K562 (cell line): Measurements from ENCODE around the gene AHCY. TPM values are rescaled to one million over a fixed set of nuclear protein-coding genes. Genes with fewer than 3 reads are reported as not detected.
A peak's percentile ranks its signal among the peaks of the same experiment; 100 is the strongest.

Experiments
- BCOR ChIP-seq: fragments of 450-650 bp; IDR thresholded peaks from 2 replicates; pipeline ENCODE4 v1.6.1; 2016
- EGR1 ChIP-seq: fragments of 450-650 bp; conservative IDR thresholded peaks from 2 replicates; pipeline ENCODE4 v1.6.1; 2017; ENCODE audit warnings: mild to moderate bottlenecking
- ETV5 ChIP-seq: sonication (generic); formaldehyde crosslinking; IDR thresholded peaks from 2 replicates; pipeline ENCODE4 v1.4.0; 2020; ENCODE audit warnings: low read depth, mild to moderate bottlenecking, missing genetic modification reagents
- GTF2A2 ChIP-seq: IDR thresholded peaks from 2 replicates; pipeline ENCODE4 v1.6.1; 2016; ENCODE audit warnings: mild to moderate bottlenecking, missing genetic modification characterization, missing compliant biosample characterization
- HNRNPH1 ChIP-seq: fragments of 200-400 bp; formaldehyde crosslinking; optimal IDR thresholded peaks from 2 replicates; pipeline ENCODE3; 2017; ENCODE audit warnings: low read depth, mild to moderate bottlenecking, low read length, moderate library complexity
- KLF6 ChIP-seq: fragments of 250-450 bp; sonication (Bioruptor Pico); IDR thresholded peaks from 2 replicates; pipeline ENCODE4 v1.4.0; 2020; ENCODE audit warnings: mild to moderate bottlenecking, moderate library complexity, borderline replicate concordance
- LCOR ChIP-seq: sonication (generic); formaldehyde crosslinking; IDR thresholded peaks from 2 replicates; pipeline ENCODE4 v1.8.0; 2022; ENCODE audit warnings: mild to moderate bottlenecking, missing genetic modification reagents
- NCOA1 ChIP-seq: fragments of 450-650 bp; IDR thresholded peaks from 2 replicates; pipeline ENCODE4 v1.6.1; 2016; ENCODE audit warnings: low read depth
- NFXL1 ChIP-seq: fragments of 450-650 bp; formaldehyde crosslinking; IDR thresholded peaks from 2 replicates; pipeline ENCODE4 v1.4.0; 2021; ENCODE audit warnings: mild to moderate bottlenecking
- NR2C1 ChIP-seq, 2 experiments: fragments of 450-650 bp; IDR thresholded peaks; 2 replicates each; pipeline ENCODE4 v1.6.1; 2017; ENCODE audit warnings: mild to moderate bottlenecking in 2 of 2, antibody characterized with exemption in 1 of 2, inconsistent platforms in 1 of 2, missing compliant biosample characterization in 1 of 2, missing genetic modification characterization in 1 of 2
- NR2C2 ChIP-seq, 2 experiments: fragments of 200-800 bp in 1 of 2; sonication (Bioruptor generic) in 1 of 2; sonication (generic) in 1 of 2; formaldehyde crosslinking in 1 of 2; IDR thresholded peaks; 2 replicates each; pipeline versions ENCODE4 v1.6.1 to v1.8.0; 2016 to 2022; ENCODE audit warnings: mild to moderate bottlenecking in 1 of 2, missing compliant biosample characterization in 1 of 2, missing genetic modification characterization in 1 of 2, missing genetic modification reagents in 1 of 2
- PHB2 ChIP-seq: fragments of 450-650 bp; IDR thresholded peaks from 2 replicates; pipeline ENCODE4 v1.6.1; 2017; ENCODE audit warnings: low read depth
- RAD21 ChIP-seq, 2 experiments: fragments of 250-450 bp in 1 of 2; fragments of 450-650 bp in 1 of 2; sonication (Bioruptor Pico) in 1 of 2; formaldehyde crosslinking in 1 of 2; IDR thresholded peaks in 1 of 2; conservative IDR thresholded peaks in 1 of 2; 2 replicates each; pipeline versions ENCODE4 v1.4.0 to v1.8.0; 2020 to 2022; ENCODE audit warnings: mild to moderate bottlenecking in 2 of 2, moderate library complexity in 1 of 2
- TAF7 ChIP-seq: fragments of 450-650 bp; IDR thresholded peaks from 2 replicates; pipeline ENCODE4 v1.6.1; 2016; ENCODE audit warnings: missing genetic modification characterization, missing compliant biosample characterization
- TCF7L2 ChIP-seq: fragments of 150-350 bp; IDR thresholded peaks from 2 replicates; pipeline ENCODE4 v1.6.1; 2016; ENCODE audit warnings: low read depth, mild to moderate bottlenecking, low read length, moderate library complexity
- TGIF2 ChIP-seq: sonication (generic); formaldehyde crosslinking; IDR thresholded peaks from 2 replicates; pipeline ENCODE4 v1.8.1; 2022; ENCODE audit warnings: mild to moderate bottlenecking, missing genetic modification reagents, moderate library complexity
- ZFP30 ChIP-seq: fragments of 250-450 bp; sonication (Bioruptor Pico); IDR thresholded peaks from 2 replicates; pipeline ENCODE4 v1.8.0; 2022; ENCODE audit warnings: moderate library complexity, mild to moderate bottlenecking, inconsistent platforms, borderline replicate concordance
- ZNF436 ChIP-seq: fragments of 250-450, 450-650 bp; sonication (Bioruptor Pico); formaldehyde crosslinking; IDR thresholded peaks from 2 replicates; pipeline ENCODE4 v1.7.0; 2020; ENCODE audit warnings: mild to moderate bottlenecking
- ZNF778 ChIP-seq: fragments of 450-650 bp; formaldehyde crosslinking; IDR thresholded peaks from 2 replicates; pipeline ENCODE4 v1.4.0; 2020; ENCODE audit warnings: mild to moderate bottlenecking, moderate library complexity
- polyA plus RNA-seq, 8 experiments: library from polyadenylated mRNA; depleted of rRNA in 4 of 8; stranded (reverse) in 5 of 8; unstranded in 3 of 8; fragments of >200 nt; fragmentation: Nextera tagmentation in 2 of 8; fragmentation: Illumina TruSeq in 1 of 8; extraction: Ambion mirVana in 2 of 8; extraction: Trizol in 1 of 8; gene quantifications; 2 replicates each; pipeline versions ENCODE4 v1.2.1 to v1.2.3, GENCODE V29; 2011 to 2014; ENCODE audit warnings: inconsistent platforms in 1 of 8, missing spikeins in 1 of 8
- total RNA-seq, 7 experiments: library from RNA; depleted of rRNA in 6 of 7; stranded (reverse); fragments of >200 nt in 6 of 7; fragmentation: Illumina TruSeq in 2 of 7; extraction: Trizol in 2 of 7; gene quantifications; 2 replicates each; pipeline versions ENCODE4 v1.2.1 to v1.2.3, GENCODE V29; 2011 to 2021; ENCODE audit warnings: low replicate concordance in 1 of 7
- TF ChIP-seq, protein P1 (sequence below): fragments of 250-450 bp; sonication (Bioruptor Pico); IDR thresholded peaks from 2 replicates; pipeline ENCODE4 v1.8.0; 2021; ENCODE audit warnings: borderline replicate concordance, mild to moderate bottlenecking, moderate library complexity; ENCODE audit not compliant: poor library complexity, severe bottlenecking
- TF ChIP-seq, protein P2 (sequence below): sonication (generic); formaldehyde crosslinking; IDR thresholded peaks from 2 replicates; pipeline ENCODE4 v1.8.1; 2022; ENCODE audit warnings: missing genetic modification reagents
- TF ChIP-seq, protein P3 (sequence below): fragments of 450-650 bp; formaldehyde crosslinking; IDR thresholded peaks from 2 replicates; pipeline ENCODE4 v1.4.0; 2020; ENCODE audit warnings: mild to moderate bottlenecking
- TF ChIP-seq, protein P4 (sequence below): IDR thresholded peaks from 2 replicates; pipeline ENCODE4 v1.6.1; 2011; ENCODE audit warnings: borderline replicate concordance, low read depth, mild to moderate bottlenecking, moderate library complexity, low read length; ENCODE audit not compliant: insufficient read depth, poor library complexity, severe bottlenecking

The AHCY gene
- total and polyA plus RNA-seq, 9 of the 15 experiments (the other 6 are each of a cell fraction or from before 2014, with no cell fraction given), result 82.5 to 269 (median 190) TPM

DNA sequence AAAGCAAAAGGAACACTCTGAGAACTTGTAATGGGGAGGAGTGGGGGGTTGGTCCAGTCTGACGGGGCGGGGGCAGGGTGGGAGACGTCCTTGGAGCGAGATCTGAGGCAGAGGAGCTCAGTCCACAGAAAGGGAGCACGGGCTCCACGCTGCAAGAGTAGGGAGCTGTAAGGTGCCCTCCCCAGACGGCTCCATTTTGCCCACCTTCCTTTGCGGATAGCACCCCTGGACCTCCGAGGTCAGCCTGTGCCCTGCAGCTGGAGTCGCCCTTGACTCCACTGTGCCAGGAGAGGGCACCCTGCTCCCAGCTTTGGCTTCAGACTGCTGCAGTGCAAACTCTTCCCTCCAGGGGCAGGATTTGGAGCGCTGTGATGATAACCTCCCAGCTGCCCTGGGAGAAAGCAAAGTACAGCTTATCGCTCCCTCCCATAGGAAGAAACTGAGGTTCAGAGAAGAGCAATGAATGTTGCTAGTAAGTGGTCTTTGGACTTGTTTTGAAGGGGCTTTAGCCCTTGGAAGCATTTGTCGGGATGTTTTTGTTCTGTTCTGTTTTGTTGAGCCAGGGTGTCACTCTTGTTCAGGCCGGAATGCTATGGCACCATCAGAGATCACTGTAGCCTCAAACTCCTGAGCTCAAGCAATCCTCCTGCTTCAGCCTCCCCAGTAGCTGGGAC is 9.5 kb upstream of the AHCY start (continued):
- TF ChIP-seq TCF7L2 (no peak), PHB2 (no peak), NR2C2 (CRISPR knock-in tag; IDR thresholded peaks at IDR 0.05) (no peak), NR2C2 (tag; IDR thresholded peaks at IDR 0.05) (peak; percentile 42; the same call in 1 of the 2 replicates), ZNF778 (CRISPR knock-in tag) (no peak), GTF2A2 (tag) (no peak), NFXL1 (no peak), TGIF2 (CRISPR knock-in tag) (no peak), ETV5 (peak; percentile 59), ZFP30 (CRISPR knock-in tag) (no peak), NCOA1 (no peak), NR2C1 (IDR thresholded peaks at IDR 0.05) (no peak), NR2C1 (tag; IDR thresholded peaks at IDR 0.05) (peak; percentile 36; the same call in 1 of the 2 replicates), KLF6 (CRISPR knock-in tag) (no peak), ZNF436 (no peak), BCOR (no peak), HNRNPH1 (no peak), TAF7 (tag) (no peak), EGR1 (no peak), RAD21 (CRISPR knock-in tag; conservative IDR thresholded peaks at IDR 0.05 in 1 of 2, IDR thresholded peaks at IDR 0.05 in 1 of 2) (peak; percentile 100), LCOR (CRISPR knock-in tag) (0 out of 2 replicates have a peak, but pooled peaks have one; percentile 49)
- TF ChIP-seq, protein P1, sequence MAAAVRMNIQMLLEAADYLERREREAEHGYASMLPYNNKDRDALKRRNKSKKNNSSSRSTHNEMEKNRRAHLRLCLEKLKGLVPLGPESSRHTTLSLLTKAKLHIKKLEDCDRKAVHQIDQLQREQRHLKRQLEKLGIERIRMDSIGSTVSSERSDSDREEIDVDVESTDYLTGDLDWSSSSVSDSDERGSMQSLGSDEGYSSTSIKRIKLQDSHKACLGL, result no peak
- TF ChIP-seq, protein P2, sequence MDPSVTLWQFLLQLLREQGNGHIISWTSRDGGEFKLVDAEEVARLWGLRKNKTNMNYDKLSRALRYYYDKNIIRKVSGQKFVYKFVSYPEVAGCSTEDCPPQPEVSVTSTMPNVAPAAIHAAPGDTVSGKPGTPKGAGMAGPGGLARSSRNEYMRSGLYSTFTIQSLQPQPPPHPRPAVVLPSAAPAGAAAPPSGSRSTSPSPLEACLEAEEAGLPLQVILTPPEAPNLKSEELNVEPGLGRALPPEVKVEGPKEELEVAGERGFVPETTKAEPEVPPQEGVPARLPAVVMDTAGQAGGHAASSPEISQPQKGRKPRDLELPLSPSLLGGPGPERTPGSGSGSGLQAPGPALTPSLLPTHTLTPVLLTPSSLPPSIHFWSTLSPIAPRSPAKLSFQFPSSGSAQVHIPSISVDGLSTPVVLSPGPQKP (CRISPR knock-in tag), result no peak
- TF ChIP-seq, protein P3, sequence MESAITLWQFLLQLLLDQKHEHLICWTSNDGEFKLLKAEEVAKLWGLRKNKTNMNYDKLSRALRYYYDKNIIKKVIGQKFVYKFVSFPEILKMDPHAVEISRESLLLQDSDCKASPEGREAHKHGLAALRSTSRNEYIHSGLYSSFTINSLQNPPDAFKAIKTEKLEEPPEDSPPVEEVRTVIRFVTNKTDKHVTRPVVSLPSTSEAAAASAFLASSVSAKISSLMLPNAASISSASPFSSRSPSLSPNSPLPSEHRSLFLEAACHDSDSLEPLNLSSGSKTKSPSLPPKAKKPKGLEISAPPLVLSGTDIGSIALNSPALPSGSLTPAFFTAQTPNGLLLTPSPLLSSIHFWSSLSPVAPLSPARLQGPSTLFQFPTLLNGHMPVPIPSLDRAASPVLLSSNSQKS (CRISPR knock-in tag), result no peak
- TF ChIP-seq, protein P4, sequence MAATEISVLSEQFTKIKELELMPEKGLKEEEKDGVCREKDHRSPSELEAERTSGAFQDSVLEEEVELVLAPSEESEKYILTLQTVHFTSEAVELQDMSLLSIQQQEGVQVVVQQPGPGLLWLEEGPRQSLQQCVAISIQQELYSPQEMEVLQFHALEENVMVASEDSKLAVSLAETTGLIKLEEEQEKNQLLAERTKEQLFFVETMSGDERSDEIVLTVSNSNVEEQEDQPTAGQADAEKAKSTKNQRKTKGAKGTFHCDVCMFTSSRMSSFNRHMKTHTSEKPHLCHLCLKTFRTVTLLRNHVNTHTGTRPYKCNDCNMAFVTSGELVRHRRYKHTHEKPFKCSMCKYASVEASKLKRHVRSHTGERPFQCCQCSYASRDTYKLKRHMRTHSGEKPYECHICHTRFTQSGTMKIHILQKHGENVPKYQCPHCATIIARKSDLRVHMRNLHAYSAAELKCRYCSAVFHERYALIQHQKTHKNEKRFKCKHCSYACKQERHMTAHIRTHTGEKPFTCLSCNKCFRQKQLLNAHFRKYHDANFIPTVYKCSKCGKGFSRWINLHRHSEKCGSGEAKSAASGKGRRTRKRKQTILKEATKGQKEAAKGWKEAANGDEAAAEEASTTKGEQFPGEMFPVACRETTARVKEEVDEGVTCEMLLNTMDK, result peak; percentile 63
